Measurements from ENCODE around the gene GDAP1L1.
"Not testable (repeated sequence)": the region's sequence is repeated elsewhere in the genome, so short reads cannot be mapped to it uniquely, and the experiment has no call there.

GDAP1L1 gene

DNA sequence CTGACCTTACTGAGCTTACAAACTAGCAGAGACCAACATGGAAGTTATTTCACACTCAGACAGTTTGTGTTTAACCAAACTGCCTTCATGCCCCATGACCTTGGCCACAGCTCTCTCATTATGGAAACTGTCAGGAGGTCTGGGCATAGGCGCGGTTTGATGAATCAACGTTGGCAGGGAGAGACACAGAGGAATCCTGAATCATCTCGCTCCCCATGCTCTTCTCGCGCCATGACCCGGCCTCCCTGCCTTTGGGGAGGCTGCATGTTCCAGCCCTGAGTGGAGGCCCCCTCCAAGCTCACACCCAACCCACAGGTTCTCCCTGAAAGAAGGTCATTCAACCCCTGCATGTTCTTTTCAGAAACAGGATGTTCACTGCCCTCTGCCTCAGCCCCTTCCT, 15.9 kb upstream of the GDAP1L1 start:
- H3K79me2 ChIP-seq (ENCODE audit: insufficient read depth, low read length) = no peaks in the 10 kb centered on the region
- H3K4me1 ChIP-seq (ENCODE audit: insufficient read depth, low read length) = no peaks in the 10 kb centered on the region
- H2AFZ ChIP-seq (ENCODE audit: low read depth, low read length) = no peak overlapping the region
- ATAC-seq (ENCODE audit: insufficient read depth, low read depth) (no peak), DNase-seq (no peak)
- no peak overlapping the region for H3K9ac ChIP-seq (ENCODE audit: low read depth, low read length)
- no peak overlapping the region for H3K27ac ChIP-seq (ENCODE audit: low read length)
- no peaks in the 10 kb centered on the region for H3K9me3 ChIP-seq (ENCODE audit: insufficient read depth, low read length, severe bottlenecking)
- no peaks in the 10 kb centered on the region for H3K36me3 ChIP-seq (ENCODE audit: insufficient read depth, low read length)
- H3K4me3 ChIP-seq (ENCODE audit: low read depth in 1 of 2, low read length in 2 of 2) = no peak overlapping the region
- H3K4me2 ChIP-seq (ENCODE audit: insufficient read depth, low read length) = no peak overlapping the region
- H3K27me3 ChIP-seq (ENCODE audit: insufficient read depth, low read length, poor library complexity) = peaks cover 4% of the 10 kb centered on the region
- H4K20me1 ChIP-seq (ENCODE audit: insufficient read depth, low read length) = no peaks in the 10 kb centered on the region
- TF ChIP-seq EZH2 (IDR thresholded peaks at IDR 0.05; ENCODE audit: borderline replicate concordance, low read depth, low read length, severe bottlenecking) = no peak
- TF ChIP-seq, protein P1, sequence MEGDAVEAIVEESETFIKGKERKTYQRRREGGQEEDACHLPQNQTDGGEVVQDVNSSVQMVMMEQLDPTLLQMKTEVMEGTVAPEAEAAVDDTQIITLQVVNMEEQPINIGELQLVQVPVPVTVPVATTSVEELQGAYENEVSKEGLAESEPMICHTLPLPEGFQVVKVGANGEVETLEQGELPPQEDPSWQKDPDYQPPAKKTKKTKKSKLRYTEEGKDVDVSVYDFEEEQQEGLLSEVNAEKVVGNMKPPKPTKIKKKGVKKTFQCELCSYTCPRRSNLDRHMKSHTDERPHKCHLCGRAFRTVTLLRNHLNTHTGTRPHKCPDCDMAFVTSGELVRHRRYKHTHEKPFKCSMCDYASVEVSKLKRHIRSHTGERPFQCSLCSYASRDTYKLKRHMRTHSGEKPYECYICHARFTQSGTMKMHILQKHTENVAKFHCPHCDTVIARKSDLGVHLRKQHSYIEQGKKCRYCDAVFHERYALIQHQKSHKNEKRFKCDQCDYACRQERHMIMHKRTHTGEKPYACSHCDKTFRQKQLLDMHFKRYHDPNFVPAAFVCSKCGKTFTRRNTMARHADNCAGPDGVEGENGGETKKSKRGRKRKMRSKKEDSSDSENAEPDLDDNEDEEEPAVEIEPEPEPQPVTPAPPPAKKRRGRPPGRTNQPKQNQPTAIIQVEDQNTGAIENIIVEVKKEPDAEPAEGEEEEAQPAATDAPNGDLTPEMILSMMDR (IDR thresholded peaks at IDR 0.05; ENCODE audit: borderline replicate concordance, extremely low read depth, low read length, poor library complexity, severe bottlenecking) = no peak

DNA sequence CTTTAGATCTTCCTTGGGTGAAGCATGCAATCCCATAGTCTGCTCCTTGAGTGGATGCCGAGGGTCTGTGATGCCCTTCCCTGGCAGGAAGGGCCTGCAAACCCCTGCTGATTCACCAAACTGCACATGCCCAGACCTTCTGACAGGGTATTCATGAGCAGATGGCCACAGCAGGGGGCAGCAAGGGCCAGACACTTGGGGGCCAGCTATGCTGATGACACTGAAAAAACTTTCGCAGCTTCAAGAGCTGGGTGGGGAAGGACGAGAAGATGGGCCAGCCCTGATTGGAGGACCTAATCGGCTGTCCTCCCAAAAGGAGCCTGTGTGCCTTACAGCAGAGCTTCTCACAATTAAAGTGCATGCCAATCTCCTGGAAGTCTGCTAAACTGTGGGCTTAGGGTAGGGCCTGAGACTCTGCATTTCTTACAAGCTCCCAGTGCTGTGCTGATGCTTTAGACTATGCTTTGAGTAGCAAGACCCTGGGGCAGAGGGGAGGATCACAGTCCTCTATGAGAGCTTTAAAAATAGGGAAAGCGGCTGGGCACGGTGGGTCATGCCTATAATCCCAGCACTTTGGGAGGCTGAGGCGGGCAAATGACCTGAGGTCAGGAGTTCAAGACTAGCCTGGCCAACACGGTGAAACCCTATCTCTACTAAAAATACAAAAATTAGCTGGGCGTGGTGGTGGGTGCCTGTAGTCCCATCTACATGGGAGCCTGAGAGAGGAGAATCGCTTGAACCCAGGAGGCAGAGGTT, 15.2 kb upstream of the GDAP1L1 start:
- Histone ChIP-seq H2AFZ (ENCODE audit: low read depth, low read length) (no peak overlapping the region), H3K4me2 (ENCODE audit: insufficient read depth, low read length) (no peak overlapping the region), H4K20me1 (ENCODE audit: insufficient read depth, low read length) (no peaks in the 10 kb centered on the region), H3K9me3 (ENCODE audit: insufficient read depth, low read length, severe bottlenecking) (no peaks in the 10 kb centered on the region), H3K27ac (ENCODE audit: low read length) (no peak overlapping the region), H3K4me3 (ENCODE audit: low read depth in 1 of 2, low read length in 2 of 2) (no peak overlapping the region), H3K4me1 (ENCODE audit: insufficient read depth, low read length) (no peaks in the 10 kb centered on the region), H3K27me3 (ENCODE audit: insufficient read depth, low read length, poor library complexity) (peaks cover 4% of the 10 kb centered on the region), H3K36me3 (ENCODE audit: insufficient read depth, low read length) (no peaks in the 10 kb centered on the region), H3K9ac (ENCODE audit: low read depth, low read length) (no peak overlapping the region), H3K79me2 (ENCODE audit: insufficient read depth, low read length) (no peaks in the 10 kb centered on the region)
- ATAC-seq (ENCODE audit: insufficient read depth, low read depth) (no peak), DNase-seq (no peak)
- TF ChIP-seq EZH2 (IDR thresholded peaks at IDR 0.05; ENCODE audit: borderline replicate concordance, low read depth, low read length, severe bottlenecking) = no peak
- TF ChIP-seq, protein P1 (IDR thresholded peaks at IDR 0.05; ENCODE audit: borderline replicate concordance, extremely low read depth, low read length, poor library complexity, severe bottlenecking) = no peak

DNA sequence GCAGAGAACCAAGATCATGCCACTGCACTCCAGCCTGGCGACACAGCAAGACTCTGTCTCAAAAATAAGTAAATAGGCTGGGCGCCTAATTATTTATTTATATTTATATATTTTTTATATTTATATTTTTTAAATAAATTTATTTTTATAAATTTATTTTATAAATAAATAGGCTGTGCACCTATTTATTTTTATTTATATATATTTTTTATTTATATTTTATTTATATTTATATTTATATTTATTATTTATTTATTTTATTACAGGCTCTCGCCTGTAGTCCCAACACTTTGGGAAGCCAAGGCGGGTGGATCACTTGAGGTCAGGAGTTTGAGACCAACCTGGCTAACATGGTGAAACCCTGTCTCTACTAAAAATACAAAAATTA, 14.6 kb upstream of the GDAP1L1 start:
- not testable (repeated sequence) for DNase-seq; H4K20me1 ChIP-seq (ENCODE audit: insufficient read depth, low read length); H3K27me3 ChIP-seq (ENCODE audit: insufficient read depth, low read length, poor library complexity); H2AFZ ChIP-seq (ENCODE audit: low read depth, low read length); H3K9me3 ChIP-seq (ENCODE audit: insufficient read depth, low read length, severe bottlenecking); H3K4me2 ChIP-seq (ENCODE audit: insufficient read depth, low read length); H3K27ac ChIP-seq (ENCODE audit: low read length); H3K36me3 ChIP-seq (ENCODE audit: insufficient read depth, low read length); H3K79me2 ChIP-seq (ENCODE audit: insufficient read depth, low read length); H3K4me1 ChIP-seq (ENCODE audit: insufficient read depth, low read length); H3K9ac ChIP-seq (ENCODE audit: low read depth, low read length); H3K4me3 ChIP-seq (ENCODE audit: low read depth in 1 of 2, low read length in 2 of 2); ATAC-seq (ENCODE audit: insufficient read depth, low read depth)

DNA sequence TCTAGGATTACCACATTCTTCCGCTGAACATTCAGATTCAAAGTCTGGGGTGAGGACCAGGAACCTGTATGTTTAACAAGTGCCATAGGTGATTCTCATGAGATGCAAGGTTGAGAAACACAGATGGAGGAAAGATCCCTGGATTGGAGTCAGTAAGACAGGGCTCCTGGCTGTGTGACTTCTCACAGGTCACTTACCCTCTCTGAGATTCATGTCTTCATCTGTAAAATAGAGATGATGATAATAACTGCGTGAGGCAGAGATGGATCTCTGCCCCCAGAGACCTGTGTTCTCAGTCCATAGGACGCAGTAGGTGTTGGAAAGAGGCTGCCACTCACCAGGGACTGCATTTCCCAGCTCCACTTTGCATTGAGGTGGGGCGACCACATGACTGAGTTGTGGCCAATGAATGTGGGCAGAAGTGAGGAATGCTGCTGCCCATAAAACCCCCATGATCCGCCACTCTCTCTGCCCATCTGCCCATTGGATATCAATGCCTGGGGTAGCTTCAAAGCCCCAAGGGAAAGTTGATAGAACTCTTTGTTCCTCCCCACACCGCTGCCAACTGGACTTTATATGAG, 13.6 kb upstream of the GDAP1L1 start:
- Histone ChIP-seq H3K9me3 (ENCODE audit: insufficient read depth, low read length, severe bottlenecking) (no peaks in the 10 kb centered on the region), H3K4me1 (ENCODE audit: insufficient read depth, low read length) (no peaks in the 10 kb centered on the region), H4K20me1 (ENCODE audit: insufficient read depth, low read length) (no peaks in the 10 kb centered on the region), H3K36me3 (ENCODE audit: insufficient read depth, low read length) (no peaks in the 10 kb centered on the region), H3K4me2 (ENCODE audit: insufficient read depth, low read length) (no peak overlapping the region), H3K4me3 (ENCODE audit: low read depth in 1 of 2, low read length in 2 of 2) (no peak overlapping the region), H3K27ac (ENCODE audit: low read length) (no peak overlapping the region), H2AFZ (ENCODE audit: low read depth, low read length) (no peak overlapping the region), H3K79me2 (ENCODE audit: insufficient read depth, low read length) (no peaks in the 10 kb centered on the region), H3K9ac (ENCODE audit: low read depth, low read length) (no peak overlapping the region), H3K27me3 (ENCODE audit: insufficient read depth, low read length, poor library complexity) (peaks cover 4% of the 10 kb centered on the region)
- no peak for ATAC-seq (ENCODE audit: insufficient read depth, low read depth)
- TF ChIP-seq, protein P1 (IDR thresholded peaks at IDR 0.05; ENCODE audit: borderline replicate concordance, extremely low read depth, low read length, poor library complexity, severe bottlenecking) = no peak
- TF ChIP-seq EZH2 (IDR thresholded peaks at IDR 0.05; ENCODE audit: borderline replicate concordance, low read depth, low read length, severe bottlenecking) = no peak
- no peak for DNase-seq
